Mesenchymal stem cell (in vitro differentiated cells and primary cell): Measurements from ENCODE around the gene PAX9.

ENCODE experiments used
- DNase-seq: peaks from one replicate; pipeline ENCODE4 v3.0.0-alpha.2; 2013
- H2AFZ ChIP-seq: one replicate; pipeline ENCODE4 v1.6.1; 2013; ENCODE audit warnings: low read depth, mild to moderate bottlenecking, control low read depth, inconsistent platforms, low read length, moderate library complexity
- H2AK5ac ChIP-seq: 2 replicates; pipeline ENCODE4 v1.6.1; 2013; ENCODE audit warnings: low read length, moderate library complexity, mild to moderate bottlenecking, inconsistent platforms; ENCODE audit not compliant: severe bottlenecking
- H2BK120ac ChIP-seq: one replicate; pipeline ENCODE4 v1.6.1; 2013; ENCODE audit warnings: low read depth, mild to moderate bottlenecking, inconsistent platforms, low read length, moderate library complexity
- H2BK12ac ChIP-seq, 2 experiments: one replicate each; pipeline ENCODE4 v1.6.1; 2013; ENCODE audit warnings: inconsistent platforms in 2 of 2, low read length in 2 of 2, mild to moderate bottlenecking in 2 of 2, moderate library complexity in 2 of 2, control low read depth in 1 of 2
- H2BK15ac ChIP-seq: one replicate; pipeline ENCODE4 v1.6.1; 2013; ENCODE audit warnings: mild to moderate bottlenecking, low read depth, inconsistent platforms; ENCODE audit not compliant: poor library complexity, severe bottlenecking
- H2BK5ac ChIP-seq: 2 replicates; pipeline ENCODE4 v1.6.1; 2013; ENCODE audit warnings: low read depth, mild to moderate bottlenecking, low read length, control low read depth, inconsistent platforms; ENCODE audit not compliant: poor library complexity, severe bottlenecking
- H3K14ac ChIP-seq, 2 experiments: one replicate each; pipeline ENCODE4 v1.6.1; 2013; ENCODE audit warnings: inconsistent platforms in 2 of 2, low read length in 2 of 2, control low read depth in 1 of 2, mild to moderate bottlenecking in 1 of 2, moderate library complexity in 1 of 2
- H3K18ac ChIP-seq, 2 experiments: one replicate each; pipeline ENCODE4 v1.6.1; 2013; ENCODE audit warnings: inconsistent platforms in 2 of 2, low read length in 2 of 2, control low read depth in 1 of 2, low read depth in 1 of 2, mild to moderate bottlenecking in 1 of 2
- H3K23ac ChIP-seq, 2 experiments: one replicate each; pipeline ENCODE4 v1.6.1; 2013; ENCODE audit warnings: inconsistent platforms in 2 of 2, low read length in 2 of 2, mild to moderate bottlenecking in 2 of 2, moderate library complexity in 2 of 2, control low read depth in 1 of 2
- H3K27ac ChIP-seq: 2 replicates; pipeline ENCODE4 v1.5.1; 2013; ENCODE audit warnings: mild to moderate bottlenecking, moderate library complexity, low read length, control low read depth, inconsistent platforms; ENCODE audit not compliant: poor library complexity, severe bottlenecking
- H3K27me3 ChIP-seq, 2 experiments: 2 replicates each; pipeline versions ENCODE4 v1.6.1 to v1.7.0; 2013; ENCODE audit warnings: low read length in 2 of 2, mild to moderate bottlenecking in 2 of 2, moderate library complexity in 2 of 2, control low read depth in 1 of 2, inconsistent platforms in 1 of 2; ENCODE audit not compliant: control insufficient read depth in 1 of 2, insufficient read depth in 1 of 2
- H3K36me3 ChIP-seq, 2 experiments: 2 replicates each; pipeline versions ENCODE4 v1.6.1 to v1.7.0; 2013; ENCODE audit warnings: low read length in 2 of 2, control low read depth in 1 of 2, inconsistent platforms in 1 of 2, low read depth in 1 of 2, mild to moderate bottlenecking in 1 of 2; ENCODE audit not compliant: insufficient read depth in 2 of 2, control insufficient read depth in 1 of 2
- H3K4ac ChIP-seq, 2 experiments: one replicate each; pipeline ENCODE4 v1.6.1; 2013; ENCODE audit warnings: inconsistent platforms in 2 of 2, low read length in 2 of 2, mild to moderate bottlenecking in 2 of 2, moderate library complexity in 2 of 2, control low read depth in 1 of 2, low read depth in 1 of 2
- H3K4me1 ChIP-seq: 2 replicates; pipeline ENCODE4 v1.6.1; 2013; ENCODE audit warnings: low read depth, low read length, control low read depth; ENCODE audit not compliant: control insufficient read depth, insufficient read depth
- H3K4me2 ChIP-seq: 2 replicates; pipeline ENCODE4 v1.6.1; 2013; ENCODE audit warnings: low read length, mild to moderate bottlenecking, inconsistent platforms; ENCODE audit not compliant: poor library complexity, severe bottlenecking
- H3K4me3 ChIP-seq, 2 experiments: 2 replicates each; pipeline versions ENCODE4 v1.5.1 to v1.7.0; 2013; ENCODE audit warnings: low read length in 2 of 2, mild to moderate bottlenecking in 2 of 2, control low read depth in 1 of 2, low read depth in 1 of 2; ENCODE audit not compliant: insufficient read depth in 1 of 2
- H3K79me1 ChIP-seq: replicated peaks from 2 replicates; pipeline ENCODE4 v1.6.1; 2013; ENCODE audit warnings: mild to moderate bottlenecking, control low read depth, low read length, inconsistent platforms; ENCODE audit not compliant: poor library complexity, severe bottlenecking
- H3K9ac ChIP-seq: 2 replicates; pipeline ENCODE4 v1.7.0; 2013; ENCODE audit warnings: mild to moderate bottlenecking, low read length, moderate library complexity
- H3K9me3 ChIP-seq: 2 replicates; pipeline ENCODE4 v1.7.0; 2013; ENCODE audit warnings: mild to moderate bottlenecking, low read length; ENCODE audit not compliant: control insufficient read depth
- H4K8ac ChIP-seq: one replicate; pipeline ENCODE4 v1.6.1; 2013; ENCODE audit warnings: inconsistent platforms, mild to moderate bottlenecking, low read length, moderate library complexity
- H4K91ac ChIP-seq: one replicate; pipeline ENCODE4 v1.6.1; 2013; ENCODE audit warnings: mild to moderate bottlenecking, low read length, inconsistent platforms
- WGBS: methylation state at CpG from one replicate; pipeline ENCODE4 v1.1.7; 2013; ENCODE audit warnings: mixed read lengths; 5-methylcytosine and 5-hydroxymethylcytosine counted together

The PAX9 gene

DNA sequence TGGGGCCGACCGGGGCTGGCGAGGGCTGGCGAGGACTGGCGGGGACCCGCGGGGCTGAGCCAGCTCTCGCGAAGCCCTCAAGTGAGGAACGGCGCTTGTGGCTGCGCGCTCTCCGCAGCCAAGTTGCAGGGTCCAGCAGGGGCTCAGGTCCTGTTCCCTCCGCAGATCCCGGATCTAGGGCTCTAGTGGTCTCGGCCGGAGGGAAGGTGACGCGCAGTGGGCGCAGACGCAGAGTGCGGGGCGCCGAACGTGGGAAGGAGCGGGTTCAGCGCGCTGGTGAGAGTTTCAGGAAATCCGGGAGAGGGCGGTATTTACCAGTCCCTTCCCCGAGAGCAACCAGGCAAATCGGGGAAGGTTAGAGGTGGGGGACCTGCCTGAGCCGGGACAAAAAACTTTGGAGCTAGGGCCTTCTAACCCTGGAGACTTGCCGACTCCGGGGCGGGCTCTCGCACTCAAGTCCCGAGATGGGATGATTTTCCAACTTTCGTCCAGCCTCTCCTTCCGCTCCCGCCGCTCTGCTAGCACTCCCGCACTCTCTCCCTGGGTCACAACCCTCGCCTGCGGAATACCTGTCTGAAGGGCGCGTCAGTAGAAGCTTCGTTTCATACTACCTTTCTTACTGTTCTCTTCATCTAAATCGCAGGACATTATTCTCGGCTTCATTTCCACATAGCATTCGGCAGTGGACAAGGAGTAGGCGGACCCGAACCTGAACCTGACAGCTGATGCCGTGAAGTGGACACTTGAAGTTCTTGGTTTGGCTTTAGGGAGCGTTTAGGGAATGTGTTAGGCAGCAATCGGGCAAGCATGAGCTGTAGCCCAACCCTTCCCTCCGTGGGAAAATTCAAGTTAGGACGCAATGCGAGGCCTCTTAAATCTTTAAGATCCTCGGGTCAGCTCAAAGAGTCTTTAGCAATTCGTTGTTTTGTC lies 13.6 kb upstream of the PAX9 start:
- Histone ChIP-seq H2BK5ac (no peak overlapping the region), H3K27ac (no peak overlapping the region), H3K4me1 (peaks cover 17% of the 10 kb centered on the region), H3K4ac (no peak overlapping the region), H3K4me2 (peak overlapping the region; percentile 99), H3K23ac (peak overlapping the region in 1 of 2 experiments; percentile 11), H3K27me3 (peaks cover 72 to 87% of the 10 kb centered on the region in 2 experiments), H4K91ac (no peak overlapping the region), H3K14ac (peak overlapping the region in 1 of 2 experiments; percentile 30), H2BK12ac (no peak overlapping the region), H3K9ac (peak overlapping the region; percentile 51), H3K36me3 (no peaks in the 10 kb centered on the region), H2BK120ac (no peak overlapping the region), H2AK5ac (no peak overlapping the region), H3K9me3 (no peaks in the 10 kb centered on the region), H4K8ac (no peak overlapping the region), H2AFZ (peak overlapping the region; percentile 53), H2BK15ac (no peak overlapping the region), H3K4me3 (peak overlapping the region; percentile 63 to 76), H3K18ac (no peak overlapping the region), H3K79me1 (no peaks in the 10 kb centered on the region)
- WGBS = 2% methylated on average over 59 of the region's 62 CpGs
- peak; percentile 58 for DNase-seq

DNA sequence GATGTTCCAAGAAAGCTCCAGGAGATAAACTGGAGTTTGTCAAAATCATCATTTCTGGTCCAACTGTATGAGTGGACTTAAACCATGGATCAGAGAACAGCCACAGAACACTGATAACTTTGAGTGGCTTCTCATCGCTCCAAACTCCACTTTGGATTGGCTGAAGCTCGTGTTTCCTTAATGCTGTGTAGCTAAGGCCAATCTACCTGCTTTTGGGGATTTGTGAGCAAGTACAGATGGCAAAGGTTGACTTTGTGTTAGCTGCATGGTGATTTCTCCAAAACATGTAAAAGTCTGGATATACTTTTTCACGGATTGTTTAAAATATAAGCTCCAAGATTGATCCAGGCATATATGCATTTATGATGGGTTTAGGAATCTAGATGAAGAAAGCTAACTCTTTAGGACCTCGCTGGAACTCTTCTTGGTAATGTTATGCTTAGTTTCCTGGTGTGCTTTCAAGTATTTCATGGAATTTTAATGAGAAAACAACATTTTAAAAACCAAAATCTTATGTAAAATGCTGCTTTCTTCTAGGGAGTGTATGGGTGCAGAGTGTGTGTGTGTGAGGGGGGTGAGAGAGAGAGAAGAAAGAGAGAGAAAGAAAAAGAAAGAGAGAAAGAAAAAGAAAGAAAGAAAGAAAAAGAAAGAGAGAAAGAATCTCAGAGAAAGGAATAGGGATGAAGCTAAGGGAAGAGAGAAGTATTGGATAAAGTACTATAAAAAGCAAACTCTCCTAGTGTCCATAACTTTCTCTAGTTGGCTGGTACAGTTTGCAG lies 11.6 kb upstream of the PAX9 start:
- no peak overlapping the region for H2BK5ac ChIP-seq
- no peak overlapping the region for H2BK120ac ChIP-seq
- H4K8ac ChIP-seq = no peak overlapping the region
- H3K9me3 ChIP-seq = no peaks in the 10 kb centered on the region
- H3K23ac ChIP-seq = no peak overlapping the region
- no peak overlapping the region for H3K14ac ChIP-seq
- DNase-seq = no peak
- peaks cover 0 to 4% of the 10 kb centered on the region in 2 experiments for H3K36me3 ChIP-seq
- H3K4ac ChIP-seq = no peak overlapping the region
- H2AFZ ChIP-seq = no peak overlapping the region
- no peak overlapping the region for H3K4me3 ChIP-seq
- peaks cover 88 to 100% of the 10 kb centered on the region in 2 experiments for H3K27me3 ChIP-seq
- H3K9ac ChIP-seq = no peak overlapping the region
- 27% methylated on average over 4 of the region's 4 CpGs for WGBS
- no peak overlapping the region for H2BK15ac ChIP-seq
- H2BK12ac ChIP-seq = no peak overlapping the region
- H3K27ac ChIP-seq = no peak overlapping the region
- no peaks in the 10 kb centered on the region for H3K79me1 ChIP-seq
- H2AK5ac ChIP-seq = no peak overlapping the region
- H3K4me1 ChIP-seq = peaks cover 25% of the 10 kb centered on the region
- H3K4me2 ChIP-seq = no peak overlapping the region
- no peak overlapping the region for H4K91ac ChIP-seq
- H3K18ac ChIP-seq = no peak overlapping the region

DNA sequence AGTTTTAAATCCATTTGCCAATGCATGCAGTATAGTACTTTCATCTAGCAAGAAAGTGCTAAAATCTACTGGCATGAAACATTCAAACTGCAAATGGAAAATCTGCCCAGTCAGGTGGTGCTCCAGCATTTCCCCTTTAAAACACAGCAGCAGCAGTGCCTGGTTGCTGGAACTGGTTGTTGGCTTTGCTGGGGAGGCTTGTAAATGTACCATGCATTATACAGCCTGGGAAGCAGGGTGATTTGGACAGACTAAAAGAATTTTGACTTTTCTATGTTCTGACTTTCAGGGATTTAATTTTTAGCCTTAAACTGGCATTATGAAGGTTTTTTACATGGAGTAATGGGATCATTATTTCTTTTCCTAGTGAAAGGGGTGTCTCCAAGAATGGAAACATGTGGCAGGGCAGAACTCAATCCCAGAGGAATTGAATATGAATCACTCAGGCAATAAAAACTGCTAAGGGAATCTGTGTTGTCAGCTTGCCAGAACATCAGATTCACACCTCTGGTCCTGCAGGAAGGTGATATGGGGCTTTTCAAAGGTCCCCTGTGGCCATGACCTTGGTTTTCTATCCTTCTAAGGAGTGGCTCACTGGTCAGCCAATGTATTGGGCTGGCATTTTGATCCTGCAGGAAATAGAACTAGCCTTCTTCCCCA lies 9.0 kb upstream of the PAX9 start:
- peaks cover 28% of the 10 kb centered on the region for H3K4me1 ChIP-seq
- no peak overlapping the region for H3K18ac ChIP-seq
- no peak overlapping the region for H2BK5ac ChIP-seq
- H2AFZ ChIP-seq = no peak overlapping the region
- H3K23ac ChIP-seq = peak overlapping the region in 1 of 2 experiments; percentile 43
- no peak overlapping the region for H3K27ac ChIP-seq
- peak overlapping the region in 1 of 2 experiments; percentile 48 for H3K14ac ChIP-seq
- H3K4me3 ChIP-seq = no peak overlapping the region
- H3K9me3 ChIP-seq = no peaks in the 10 kb centered on the region
- H3K36me3 ChIP-seq = peaks cover 0 to 5% of the 10 kb centered on the region in 2 experiments
- H4K91ac ChIP-seq = no peak overlapping the region
- H2BK12ac ChIP-seq = no peak overlapping the region
- peaks cover 91 to 100% of the 10 kb centered on the region in 2 experiments for H3K27me3 ChIP-seq
- no peak overlapping the region for H4K8ac ChIP-seq
- H2BK120ac ChIP-seq = no peak overlapping the region
- no peak overlapping the region for H3K4ac ChIP-seq
- no peak overlapping the region for H2BK15ac ChIP-seq
- H3K4me2 ChIP-seq = no peak overlapping the region
- no peak overlapping the region for H3K9ac ChIP-seq
- no peak for DNase-seq
- no peaks in the 10 kb centered on the region for H3K79me1 ChIP-seq
- no peak overlapping the region for H2AK5ac ChIP-seq
